GM18907 (cell line): ENCODE data around the gene RNF14.

Experiments used
- ATAC-seq: cut with Tn5 transposase; IDR thresholded peaks from one replicate; pipeline ENCODE4 v1.9.1; 2021; ENCODE audit warnings: mild to moderate bottlenecking, moderate library complexity; ENCODE audit not compliant: unreplicated experiment

RNF14 gene

DNA sequence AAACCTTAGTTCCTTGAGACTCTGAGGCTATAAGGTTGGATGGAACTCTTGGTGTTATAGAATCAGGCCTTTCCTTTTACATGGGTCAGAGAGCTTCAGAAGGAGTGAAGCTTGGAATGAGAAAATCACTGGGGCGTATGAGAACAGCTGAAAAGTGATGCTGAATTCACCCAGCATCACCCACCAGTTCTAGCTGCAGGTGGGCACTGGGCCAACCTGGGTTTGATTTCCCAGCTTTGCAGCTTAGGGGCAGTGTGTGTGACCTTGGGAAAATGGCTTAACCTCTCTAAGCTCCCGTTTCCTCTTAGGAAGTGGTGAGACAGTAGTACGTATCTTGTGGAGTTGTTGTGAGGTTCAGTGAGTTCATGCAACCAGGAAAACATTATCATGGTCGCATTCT lies 21.6 kb upstream of the RNF14 start:
- ATAC-seq: no peak

DNA sequence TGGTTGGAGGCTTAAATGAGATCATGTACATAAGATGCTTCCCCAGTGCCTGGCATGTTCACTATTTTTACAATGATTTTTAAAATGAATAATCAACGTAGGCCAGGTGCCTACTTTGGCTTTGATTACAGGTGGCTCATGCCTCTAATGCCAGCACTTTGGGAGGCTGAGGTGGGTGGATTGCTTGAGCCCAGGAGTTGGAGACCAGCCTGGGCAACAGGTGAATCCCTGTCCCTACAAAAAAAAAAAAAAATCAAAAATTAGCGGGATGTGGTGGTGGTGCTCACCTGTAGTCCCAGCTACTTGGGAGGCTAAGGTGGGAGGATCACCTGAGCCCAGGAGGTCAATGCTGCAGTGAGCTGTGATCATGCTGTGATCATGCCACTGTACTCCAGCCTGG lies 20.1 kb upstream of the RNF14 start:
- no peak for ATAC-seq

- ATAC-seq: no peak
Observed at GRCh38 chr5:141949511-141949910, 19.4 kb upstream of the RNF14 start.

GRCh38 chr5:141950207-141951005 lies 18.5 kb upstream of the RNF14 start:
- ATAC-seq: no peak

DNA sequence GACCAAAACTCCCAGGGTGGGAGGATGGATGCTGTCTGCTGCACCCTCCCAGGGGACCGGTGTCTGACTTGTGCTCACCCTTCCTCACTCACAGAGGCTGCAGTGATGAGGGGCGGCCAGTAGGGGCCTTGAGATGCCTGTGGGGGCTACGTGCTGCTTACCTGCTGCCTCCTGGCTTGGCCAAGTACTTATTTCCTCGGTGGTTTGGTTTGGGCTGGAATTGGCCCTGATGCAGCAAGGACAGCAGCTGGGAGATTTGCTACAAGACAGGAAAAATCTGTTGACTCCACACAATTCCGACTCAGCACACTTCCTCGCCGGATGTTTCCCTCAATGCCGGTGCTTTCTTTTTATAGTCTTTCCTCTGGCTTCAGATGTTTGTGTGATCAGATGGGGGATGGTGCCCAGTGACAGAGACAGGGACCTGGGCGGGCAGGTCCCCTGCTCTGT lies 17.5 kb upstream of the RNF14 start:
- ATAC-seq: peak; percentile 83

DNA sequence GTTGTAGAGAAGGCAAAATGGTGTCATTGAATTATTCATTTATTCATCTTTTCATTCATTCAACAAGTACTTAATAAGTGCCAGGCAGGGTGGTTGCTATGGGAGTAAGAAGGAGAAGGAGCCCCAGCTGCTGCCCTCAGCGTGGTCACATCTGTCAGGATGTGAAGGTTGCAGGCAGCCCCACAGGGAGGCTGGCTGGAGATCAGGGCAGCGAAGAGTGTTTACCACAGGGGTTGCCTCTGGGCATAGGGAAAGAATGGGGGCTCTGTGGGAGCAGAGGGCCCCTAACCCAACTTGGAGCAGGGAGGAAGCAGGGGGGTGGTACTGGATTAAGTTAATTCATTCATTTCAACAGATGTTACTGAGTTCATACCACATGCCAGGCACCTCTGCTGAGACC lies 16.9 kb upstream of the RNF14 start:
- ATAC-seq: no peak

DNA sequence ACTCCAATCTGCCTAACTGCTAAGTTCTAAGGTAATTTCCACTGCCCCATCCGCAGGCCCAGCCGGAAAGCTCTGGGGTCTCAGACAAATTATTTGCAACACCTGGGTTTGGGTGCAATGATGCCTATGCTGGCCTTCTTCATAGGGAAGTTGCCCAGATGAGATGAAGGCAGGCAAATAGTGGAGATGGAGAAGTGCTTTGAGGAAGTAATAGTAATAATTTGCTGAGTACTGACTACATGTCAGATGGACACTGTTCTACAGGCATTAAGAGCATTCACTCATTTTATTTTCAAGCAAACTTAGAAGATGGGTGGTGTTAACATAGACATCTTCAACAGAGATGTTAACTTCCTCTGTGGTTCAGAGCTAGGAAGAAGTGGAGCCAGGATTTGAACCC lies 14.7 kb upstream of the RNF14 start:
- no peak for ATAC-seq

DNA sequence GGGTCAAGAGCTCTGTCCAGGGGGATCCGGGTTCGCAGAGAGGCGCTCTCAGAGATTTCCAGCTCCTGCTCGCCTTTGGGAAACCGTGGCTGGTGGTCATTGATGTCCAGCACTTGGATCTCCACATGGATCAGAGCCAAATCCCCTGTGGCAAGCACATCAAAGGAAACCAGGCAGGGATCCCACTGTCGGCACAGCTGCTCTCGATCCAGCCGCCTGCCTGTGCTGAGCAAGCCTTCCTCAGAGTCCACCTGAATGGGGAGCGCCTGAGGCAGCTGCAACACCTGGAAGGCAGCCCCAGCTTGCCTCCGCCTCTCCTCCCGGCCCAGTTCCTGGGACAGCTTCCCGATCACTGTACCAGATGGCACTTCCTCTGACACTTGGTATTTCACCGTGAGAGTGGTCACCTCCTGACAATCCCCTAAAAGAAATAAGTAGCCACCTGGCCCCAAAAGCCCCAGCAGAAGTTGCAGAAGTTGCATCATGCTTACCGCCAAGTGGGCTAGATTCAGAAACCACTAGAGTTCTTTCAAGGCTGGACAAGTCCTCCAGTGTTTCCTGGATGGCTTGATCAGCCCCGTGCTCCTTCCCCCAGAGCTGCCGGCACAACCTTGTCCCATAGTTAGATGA lies 11.4 kb upstream of the RNF14 start:
- no peak for ATAC-seq

- ATAC-seq: no peak
Observed at GRCh38 chr5:141958113-141958512, 10.8 kb upstream of the RNF14 start, which contains the start of gene PCDH12. PCDH12 (minus strand) TSS chr5:141958202; CDS start chr5:141957851, 351 bp downstream.

DNA sequence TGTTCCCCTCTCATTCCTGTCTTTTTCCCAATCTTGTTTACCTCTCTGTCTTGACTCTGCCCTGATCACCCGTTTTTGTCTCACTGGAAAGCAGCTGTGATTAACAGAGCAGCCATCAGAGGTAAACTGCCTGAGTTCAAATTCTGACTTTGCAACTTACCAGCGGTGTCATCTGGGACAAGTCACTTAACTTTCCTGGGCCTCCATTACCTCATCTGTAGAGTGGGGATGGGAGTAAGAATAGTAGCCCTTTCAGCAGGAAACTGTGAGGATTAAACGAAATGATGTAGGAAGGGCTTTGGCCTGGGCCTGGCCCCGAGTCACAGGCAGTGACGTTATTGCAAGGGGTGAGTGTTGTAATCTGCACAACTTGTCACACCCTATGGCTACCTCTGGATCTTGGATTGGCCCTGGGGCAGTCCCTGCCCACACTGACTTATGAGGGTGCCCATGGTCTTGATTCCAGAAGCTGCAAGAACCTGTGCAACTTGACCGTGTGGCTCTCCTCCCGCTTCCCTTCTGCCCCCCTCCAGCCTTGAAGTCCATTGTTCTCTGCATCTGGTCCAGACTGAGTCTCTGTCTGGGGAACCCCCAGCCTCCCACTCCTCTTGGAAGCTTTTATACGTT lies 10.2 kb upstream of the RNF14 start:
- no peak for ATAC-seq

DNA sequence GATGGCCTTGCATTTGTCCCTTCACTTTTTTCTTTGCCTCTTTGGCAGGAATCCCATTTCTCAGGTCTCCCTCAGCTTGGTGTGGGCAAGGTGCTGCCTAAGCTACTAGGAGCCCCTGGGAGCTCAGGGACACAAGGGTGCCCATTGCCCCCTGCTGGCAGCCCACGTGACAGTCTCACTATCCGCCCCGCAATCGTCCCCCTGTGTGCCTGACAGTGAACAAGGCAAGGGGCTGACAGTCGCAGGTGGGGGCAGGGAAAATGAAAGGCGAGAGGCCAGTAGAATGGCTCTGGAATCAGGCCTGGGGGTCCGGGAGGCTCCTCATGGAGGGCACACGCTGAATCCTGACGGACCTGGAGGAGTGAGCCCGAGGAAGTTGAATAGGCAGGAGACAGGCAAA lies 8.9 kb upstream of the RNF14 start:
- ATAC-seq: no peak

DNA sequence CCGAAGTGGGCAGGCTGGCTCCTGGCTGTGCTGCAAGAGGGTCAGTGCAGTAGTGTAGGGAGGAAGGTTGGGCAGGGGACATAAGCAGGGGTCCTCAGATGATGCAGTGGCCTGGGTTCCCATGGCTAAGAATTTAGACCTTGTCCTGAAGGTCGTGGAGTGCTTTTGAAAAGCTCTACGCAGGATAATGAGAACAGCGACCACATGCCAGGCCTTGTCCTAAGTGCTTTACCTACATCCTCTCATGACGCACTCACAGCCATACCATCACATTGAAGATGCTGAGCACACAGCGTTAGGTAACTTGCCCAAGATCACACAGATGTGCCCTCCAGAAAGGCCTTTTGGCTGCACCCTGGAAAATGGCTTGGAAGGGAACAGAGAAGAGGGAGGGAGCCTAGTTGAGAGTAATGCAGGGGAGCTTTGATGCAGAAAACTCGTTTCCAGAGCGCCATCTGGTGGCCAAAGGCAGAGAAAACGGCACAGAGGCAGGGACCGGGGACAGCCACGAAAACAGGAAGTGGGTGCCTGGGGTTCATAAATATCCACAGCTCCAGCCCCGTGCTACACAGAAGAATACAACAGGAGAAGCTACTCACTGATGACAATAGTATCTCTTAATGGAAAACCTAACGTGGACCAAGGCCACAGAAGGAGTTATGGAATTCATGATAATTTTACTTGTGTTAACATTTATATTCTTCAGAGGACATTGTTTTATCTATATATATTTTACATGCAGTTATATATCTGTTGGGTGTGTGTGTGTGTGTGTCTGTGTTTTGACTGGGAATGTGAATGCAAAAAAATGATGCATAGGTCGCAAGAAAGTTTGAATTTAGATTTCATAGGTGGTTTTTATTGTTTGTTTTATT lies 8.2 kb upstream of the RNF14 start:
- ATAC-seq: peak; percentile 90

- no peak for ATAC-seq
Observed at GRCh38 chr5:141961466-141961865, 7.4 kb upstream of the RNF14 start.

DNA sequence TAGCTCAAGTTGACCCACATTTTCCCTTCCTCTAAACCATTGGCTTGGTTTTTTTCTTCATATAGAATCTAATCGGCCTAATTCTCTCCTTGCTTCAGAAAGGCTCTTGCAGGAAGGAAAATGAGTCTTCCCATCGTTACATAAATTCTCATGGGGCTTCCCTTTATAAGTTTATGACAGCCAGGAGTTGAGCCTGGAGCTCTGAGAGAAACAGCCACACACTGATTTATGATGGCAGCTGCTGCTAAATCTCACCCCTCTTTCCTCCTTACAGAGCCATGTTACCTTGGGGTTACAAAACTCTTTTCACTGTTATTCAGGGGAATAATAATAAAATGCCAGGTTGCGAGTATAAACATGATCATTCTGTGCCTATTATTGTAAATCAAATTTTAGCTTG lies 5.2 kb upstream of the RNF14 start:
- ATAC-seq: no peak

GRCh38 chr5:141965071-141965470 lies 3.8 kb upstream of the RNF14 start:
- no peak for ATAC-seq

DNA sequence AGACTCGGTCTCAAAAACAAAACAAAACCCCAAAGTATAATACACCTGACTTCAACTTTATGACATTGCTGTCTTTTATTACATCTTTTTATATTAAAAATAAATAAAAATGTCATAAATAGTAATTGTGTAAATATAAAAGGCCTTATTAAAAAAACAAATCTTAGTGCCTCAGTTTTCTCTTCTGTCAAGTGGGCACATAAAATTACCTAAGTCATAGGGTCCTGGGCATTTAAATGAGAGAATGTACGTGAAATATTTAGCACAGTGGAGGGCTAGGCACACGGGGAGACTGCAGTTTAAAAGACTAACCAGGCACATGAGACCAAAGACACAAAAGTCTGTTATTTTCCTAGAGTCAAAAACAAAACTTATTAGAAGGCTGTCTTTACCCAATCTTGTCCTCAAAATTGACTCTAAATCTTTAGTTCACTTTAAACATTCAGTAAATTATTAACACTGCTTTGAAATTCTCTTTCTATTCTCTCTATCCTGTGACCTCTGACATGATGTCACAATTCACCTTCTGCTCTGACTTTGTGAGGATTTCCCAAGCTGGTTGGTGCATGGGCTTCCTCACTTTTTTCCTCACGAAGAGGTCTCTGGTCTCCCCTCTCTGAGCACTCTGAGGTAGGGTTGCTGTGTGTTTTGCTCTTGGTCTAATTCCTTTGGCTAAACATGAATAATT lies 2.5 kb upstream of the RNF14 start:
- no peak for ATAC-seq

- ATAC-seq: no peak
Observed at GRCh38 chr5:141966963-141967333, 2.0 kb upstream of the RNF14 start.

- peak; percentile 63 for ATAC-seq
Observed at GRCh38 chr5:141969783-141970771, 1.2 kb downstream of the RNF14 start.

- no peak for ATAC-seq
Observed at GRCh38 chr5:141973871-141974595, 5.1 kb downstream of the RNF14 start.
